ENCODE data around the gene DLK2.
"Not testable (repeated sequence)": the region's sequence is repeated elsewhere in the genome, so short reads cannot be mapped to it uniquely, and the experiment has no call there.

The DLK2 gene

GRCh38 chr6:43421831-43422230 is 33.5 kb downstream of the DLK2 start:
- DNase-seq: no peak

DNA sequence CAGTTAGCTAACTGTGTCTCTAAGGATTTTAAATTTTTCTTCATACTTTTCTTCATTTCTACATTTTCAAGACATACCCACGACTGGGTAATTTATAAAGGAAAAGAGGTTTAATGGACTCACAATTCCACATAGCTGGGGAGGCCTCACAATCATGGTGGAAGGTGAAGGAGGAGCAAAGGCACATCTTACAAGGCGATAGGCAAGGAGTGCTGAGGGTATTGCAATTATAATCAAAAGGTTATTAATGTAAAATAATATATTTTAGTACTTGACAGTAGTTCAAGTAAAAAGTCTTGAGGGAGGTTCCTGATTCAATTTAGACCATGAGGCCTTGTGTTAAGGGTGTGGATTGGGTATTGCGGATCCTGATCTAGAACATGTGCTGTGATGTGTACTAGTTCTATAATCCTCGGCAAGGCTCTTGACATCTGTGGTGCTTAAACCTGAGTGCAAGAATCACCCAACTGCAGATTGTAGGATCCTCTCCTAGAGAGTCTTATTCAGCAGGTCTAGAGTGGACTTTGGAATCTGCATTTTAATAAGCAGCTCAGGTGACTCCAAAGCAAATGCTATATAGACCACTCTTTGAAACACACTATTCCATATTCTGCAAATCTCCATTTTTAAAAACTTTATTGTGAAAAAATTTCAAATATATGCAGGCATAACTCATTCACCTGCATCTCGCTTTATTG is 35.2 kb downstream of the DLK2 start:
- DNase-seq: no peak

- DNase-seq: no peak
These were observed 38.4 kb downstream of the DLK2 start for GRCh38 chr6:43416935-43417334.

GRCh38 chr6:43415275-43415674 is 40.1 kb downstream of the DLK2 start:
- not testable (repeated sequence) for DNase-seq

- DNase-seq: no peak
These were observed 42.3 kb downstream of the DLK2 start for GRCh38 chr6:43413002-43413401.

DNA sequence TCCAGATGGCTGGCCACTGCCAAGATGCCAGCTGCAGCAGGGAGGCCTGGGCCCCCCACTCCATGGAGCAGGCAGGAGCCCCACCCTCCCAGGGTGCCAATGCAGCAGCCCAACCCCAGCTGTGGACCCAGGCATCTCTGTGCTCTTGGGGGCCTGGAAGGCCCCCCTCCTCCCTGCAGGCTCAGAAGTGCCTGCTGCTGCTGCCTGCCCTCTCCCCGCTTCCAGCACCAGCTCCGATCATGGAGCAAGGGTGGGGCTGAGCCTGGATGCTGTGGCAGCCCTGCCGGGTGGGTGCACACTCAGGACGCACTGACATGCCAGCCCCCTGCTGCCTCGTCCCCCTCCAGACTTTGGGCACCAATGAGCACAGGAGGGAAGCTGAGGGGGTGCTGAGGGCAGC is 42.8 kb downstream of the DLK2 start:
- DNase-seq: no peak

- not testable (repeated sequence) for DNase-seq
These were observed 44.6 kb downstream of the DLK2 start for GRCh38 chr6:43410776-43411175.

GRCh38 chr6:43408259-43408658 is 47.1 kb downstream of the DLK2 start:
- DNase-seq: no peak

GRCh38 chr6:43407296-43407695 is 48.1 kb downstream of the DLK2 start:
- no peak for DNase-seq

GRCh38 chr6:43405354-43405753 is 50.0 kb downstream of the DLK2 start:
- no peak for DNase-seq

DNA sequence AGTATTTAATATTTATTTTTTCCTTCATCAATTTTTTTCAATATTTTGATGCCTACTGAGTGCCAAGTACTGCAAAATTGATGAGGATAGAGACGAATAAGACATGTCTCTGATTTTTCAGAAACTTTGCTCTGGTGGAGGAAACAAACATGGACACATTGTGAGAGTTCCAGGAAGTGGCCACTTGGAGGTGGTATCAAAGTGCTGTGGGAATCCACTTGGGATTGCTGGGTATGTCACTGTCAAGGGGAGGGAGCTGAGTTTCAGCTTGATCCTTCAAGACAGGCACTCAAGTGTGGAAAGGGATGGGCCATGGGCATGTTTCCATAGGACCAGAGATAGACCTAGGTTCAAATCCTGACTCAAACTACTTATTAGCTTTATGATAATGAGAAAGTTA is 52.5 kb downstream of the DLK2 start:
- DNase-seq: no peak

DNA sequence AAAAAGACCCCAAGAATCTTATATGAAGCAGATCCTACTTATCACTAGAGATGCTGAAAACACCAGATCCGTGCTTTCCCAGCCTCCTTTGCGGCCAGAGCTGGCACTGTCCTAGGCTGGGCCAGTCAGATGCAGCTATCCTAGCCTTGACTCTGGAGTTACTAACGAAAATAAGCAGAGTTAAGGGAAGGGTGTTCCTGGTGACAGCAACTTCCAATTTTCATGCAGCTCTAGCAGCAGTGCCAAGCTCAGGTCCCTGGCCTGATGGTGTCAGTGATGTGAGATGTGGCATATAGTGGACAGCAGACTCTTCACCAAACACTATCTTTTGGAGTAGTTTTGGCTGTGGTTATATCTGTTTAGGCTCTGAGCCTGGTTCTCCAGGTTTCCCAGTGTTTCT is 53.6 kb downstream of the DLK2 start:
- no peak for DNase-seq
